GM23338 (cell line): ENCODE measurements around the gene RPL15. TPM values are rescaled to one million over a fixed set of nuclear protein-coding genes. Genes with fewer than 3 reads are reported as not detected.

Experiments used
- ATAC-seq: fragments of 200-7000 bp; cut with Tn5 transposase; 3 replicates; pipeline ENCODE4 v1.9.1; 2020
- DNase-seq: peaks from one replicate; pipeline ENCODE4 v3.0.0-alpha.2; 2015; ENCODE audit warnings: low spot score
- H2AFZ ChIP-seq: fragments of 200-600 bp; sonication (generic); 2 replicates; pipeline ENCODE4 v1.8.0; 2016; ENCODE audit warnings: antibody characterized with exemption, mild to moderate bottlenecking, moderate library complexity
- H3F3A ChIP-seq: fragments of 200-600 bp; sonication (generic); replicated peaks from 2 replicates; pipeline ENCODE4 v1.8.0; 2017; ENCODE audit warnings: antibody characterized with exemption, mixed run types, low read depth
- H3K27ac ChIP-seq: fragments of 200-600 bp; sonication (generic); 2 replicates; pipeline ENCODE4 v1.6.1; 2016; ENCODE audit warnings: low read depth
- H3K27me3 ChIP-seq: fragments of 200-600 bp; sonication (generic); 2 replicates; pipeline ENCODE4 v1.8.0; 2016; ENCODE audit warnings: mild to moderate bottlenecking, mixed run types, moderate library complexity; ENCODE audit not compliant: insufficient read depth
- H3K36me3 ChIP-seq: fragments of 200-600 bp; sonication (generic); 2 replicates; pipeline ENCODE4 v1.8.0; 2016; ENCODE audit warnings: mild to moderate bottlenecking; ENCODE audit not compliant: insufficient read depth
- H3K4me1 ChIP-seq: fragments of 200-600 bp; sonication (generic); 2 replicates; pipeline ENCODE4 v1.8.0; 2016; ENCODE audit warnings: mild to moderate bottlenecking, moderate library complexity; ENCODE audit not compliant: insufficient read depth
- H3K4me2 ChIP-seq: fragments of 200-600 bp; sonication (generic); 2 replicates; pipeline ENCODE4 v1.7.1; 2017; ENCODE audit warnings: mixed run types
- H3K4me3 ChIP-seq: fragments of 200-600 bp; sonication (generic); 2 replicates; pipeline ENCODE4 v1.6.1; 2016; ENCODE audit warnings: mixed run types
- H3K79me2 ChIP-seq: fragments of 200-600 bp; sonication (generic); replicated peaks from 2 replicates; pipeline ENCODE4 v1.8.0; 2017; ENCODE audit warnings: mild to moderate bottlenecking; ENCODE audit not compliant: insufficient read depth
- H3K9me2 ChIP-seq: fragments of 200-600 bp; sonication (generic); 2 replicates; pipeline ENCODE4 v1.8.0; 2017; ENCODE audit not compliant: insufficient read depth
- H4K20me1 ChIP-seq: fragments of 200-600 bp; sonication (generic); replicated peaks from 2 replicates; pipeline ENCODE4 v1.8.0; 2017; ENCODE audit warnings: mild to moderate bottlenecking; ENCODE audit not compliant: insufficient read depth
- H3K27ac Mint-ChIP-seq: 2 replicates; pipeline ENCODE4 v1.8.0; 2020; ENCODE audit warnings: inconsistent platforms, mild to moderate bottlenecking, moderate library complexity, mixed read lengths
- H3K27me3 Mint-ChIP-seq: 3 replicates; pipeline ENCODE4 v1.8.0; 2022; ENCODE audit warnings: low read depth, mild to moderate bottlenecking, moderate library complexity, mixed read lengths, inconsistent platforms; ENCODE audit not compliant: insufficient read depth, poor library complexity
- H3K36me3 Mint-ChIP-seq: 3 replicates; pipeline ENCODE4 v1.8.0; 2021; ENCODE audit warnings: low read depth, mild to moderate bottlenecking, inconsistent platforms, moderate library complexity, mixed read lengths
- H3K4me1 Mint-ChIP-seq: 3 replicates; pipeline ENCODE4 v1.8.0; 2020; ENCODE audit warnings: mild to moderate bottlenecking, inconsistent platforms, mixed read lengths
- H3K4me3 Mint-ChIP-seq: 3 replicates; pipeline ENCODE4 v1.8.0; 2021; ENCODE audit warnings: moderate library complexity, mild to moderate bottlenecking, inconsistent platforms, mixed read lengths
- H3K9me3 Mint-ChIP-seq: 3 replicates; pipeline ENCODE4 v1.8.0; 2020; ENCODE audit warnings: moderate library complexity, mild to moderate bottlenecking, inconsistent platforms, mixed read lengths
- EZH2 ChIP-seq: fragments of 200-600 bp; sonication (generic); IDR thresholded peaks from one replicate; pipeline ENCODE4 v1.8.0; 2017; ENCODE audit warnings: antibody characterized with exemption, mild to moderate bottlenecking, low read depth; ENCODE audit not compliant: unreplicated experiment
- EZH2phosphoT487 ChIP-seq: fragments of 200-600 bp; sonication (generic); IDR thresholded peaks from one replicate; pipeline ENCODE4 v1.8.1; 2018; ENCODE audit warnings: antibody characterized with exemption; ENCODE audit not compliant: unreplicated experiment
- JUNB ChIP-seq: IDR thresholded peaks from one replicate; pipeline ENCODE4 v1.6.1; 2016; ENCODE audit warnings: antibody characterized with exemption; ENCODE audit not compliant: unreplicated experiment
- NANOG ChIP-seq: IDR thresholded peaks from 2 replicates; pipeline ENCODE4 v1.6.1; 2016; ENCODE audit warnings: antibody characterized with exemption, borderline replicate concordance
- STAT1 ChIP-seq: IDR thresholded peaks from one replicate; pipeline ENCODE4 v1.6.1; 2016; ENCODE audit warnings: antibody characterized with exemption; ENCODE audit not compliant: unreplicated experiment
- ZNF331 ChIP-seq: fragments of 250-450 bp; sonication (Bioruptor Pico); IDR thresholded peaks from 2 replicates; pipeline ENCODE4 v1.5.0; 2020; ENCODE audit warnings: low read depth, mild to moderate bottlenecking, moderate library complexity
- polyA plus RNA-seq: library from polyadenylated mRNA; unstranded; fragments of >200 nt; fragmentation: Nextera tagmentation; extraction: Ambion mirVana; gene quantifications from 2 replicates; pipeline ENCODE4 v1.2.1, GENCODE V29; 2016
- total RNA-seq: library from RNA; depleted of rRNA; stranded (reverse); fragments of >200 nt; shearing (Covaris generic); gene quantifications from 2 replicates; pipeline ENCODE4 v1.2.3, GENCODE V29; 2014
- TF ChIP-seq, protein P1 (sequence below), 2 experiments: fragments of 200-600 bp in 1 of 2; sonication (generic) in 1 of 2; conservative IDR thresholded peaks; 2 replicates each; pipeline versions ENCODE4 v1.5.1 to v1.6.1; 2016 to 2017; ENCODE audit warnings: antibody characterized with exemption in 2 of 2, low read depth in 2 of 2, mild to moderate bottlenecking in 2 of 2, moderate library complexity in 1 of 2

The RPL15 gene
- total and polyA plus RNA-seq, 2 experiments from 2014 or later = 2,868 to 3,117 TPM

DNA sequence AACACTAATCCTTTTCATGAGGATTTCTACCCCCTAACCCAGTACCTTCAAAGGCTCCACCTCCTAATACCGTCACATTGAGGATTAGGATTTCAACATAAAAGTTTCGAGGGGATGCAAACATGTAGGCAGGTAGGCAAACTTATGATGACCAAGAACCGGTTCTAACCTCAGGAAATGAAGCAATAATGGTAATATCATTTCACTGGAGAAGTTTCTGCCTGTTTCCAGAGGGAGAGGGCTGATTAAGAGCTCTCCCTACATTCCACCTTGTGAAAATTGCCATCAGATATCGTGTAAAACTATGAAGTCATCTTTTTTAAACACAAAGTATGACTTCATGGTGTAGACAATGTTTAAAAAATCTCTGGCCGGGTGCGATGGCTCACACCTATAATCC lies 31.7 kb upstream of the RPL15 start:
- H4K20me1 ChIP-seq = peaks cover 11% of the 10 kb centered on the region
- H3K4me3 Mint-ChIP-seq = no peak overlapping the region
- H3K4me2 ChIP-seq = no peak overlapping the region
- H3K79me2 ChIP-seq = peaks cover 52% of the 10 kb centered on the region
- peaks cover 4% of the 10 kb centered on the region; the same call in 1 of the 3 replicates for H3K9me3 Mint-ChIP-seq
- H3F3A ChIP-seq = no peaks in the 10 kb centered on the region
- no peak overlapping the region for H3K27ac ChIP-seq
- H3K4me3 ChIP-seq = no peak overlapping the region
- TF ChIP-seq ZNF331 (CRISPR knock-in tag) (no peak), EZH2 (no peak), STAT1 (no peak), JUNB (no peak), EZH2phosphoT487 (no peak)
- no peaks in the 10 kb centered on the region for H3K27me3 ChIP-seq
- DNase-seq = no peak
- H3K36me3 ChIP-seq = no peaks in the 10 kb centered on the region
- no peaks in the 10 kb centered on the region for H3K9me2 ChIP-seq
- H3K4me1 ChIP-seq = no peaks in the 10 kb centered on the region
- no peak overlapping the region for H3K27ac Mint-ChIP-seq
- peaks cover 3% of the 10 kb centered on the region for H3K27me3 Mint-ChIP-seq
- no peak overlapping the region for H2AFZ ChIP-seq
- H3K36me3 Mint-ChIP-seq = peaks cover 35% of the 10 kb centered on the region
- ATAC-seq = no peak
- peaks cover 7% of the 10 kb centered on the region; the same call in 2 of the 3 replicates for H3K4me1 Mint-ChIP-seq

- no peak overlapping the region for H2AFZ ChIP-seq
- H3K27ac ChIP-seq = 0 out of 2 replicates have a peak overlapping the region, but pooled peaks have one; percentile 33
- Mint-ChIP-seq H3K36me3 (peaks cover 29% of the 10 kb centered on the region), H3K4me1 (peaks cover 7% of the 10 kb centered on the region; the same call in 2 of the 3 replicates), H3K9me3 (peaks cover 4% of the 10 kb centered on the region; the same call in 1 of the 3 replicates), H3K27me3 (peaks cover 3% of the 10 kb centered on the region), H3K4me3 (no peak overlapping the region), H3K27ac (peak overlapping the region; percentile 49)
- no peaks in the 10 kb centered on the region for H3K27me3 ChIP-seq
- H3F3A ChIP-seq = no peaks in the 10 kb centered on the region
- no peak overlapping the region for H3K4me2 ChIP-seq
- H3K9me2 ChIP-seq = no peaks in the 10 kb centered on the region
- DNase-seq = no peak
- H3K79me2 ChIP-seq = peaks cover 41% of the 10 kb centered on the region
- peaks cover 11% of the 10 kb centered on the region for H4K20me1 ChIP-seq
- no peak for ATAC-seq
- H3K4me1 ChIP-seq = no peaks in the 10 kb centered on the region
- H3K4me3 ChIP-seq = no peak overlapping the region
- no peaks in the 10 kb centered on the region for H3K36me3 ChIP-seq
- TF ChIP-seq EZH2phosphoT487 = no peak
- no peak for TF ChIP-seq ZNF331 (CRISPR knock-in tag)
- no peak for TF ChIP-seq EZH2
- no peak for TF ChIP-seq NANOG
Measured at GRCh38 chr3:23886311-23886710, 30.6 kb upstream of the RPL15 start.

DNA sequence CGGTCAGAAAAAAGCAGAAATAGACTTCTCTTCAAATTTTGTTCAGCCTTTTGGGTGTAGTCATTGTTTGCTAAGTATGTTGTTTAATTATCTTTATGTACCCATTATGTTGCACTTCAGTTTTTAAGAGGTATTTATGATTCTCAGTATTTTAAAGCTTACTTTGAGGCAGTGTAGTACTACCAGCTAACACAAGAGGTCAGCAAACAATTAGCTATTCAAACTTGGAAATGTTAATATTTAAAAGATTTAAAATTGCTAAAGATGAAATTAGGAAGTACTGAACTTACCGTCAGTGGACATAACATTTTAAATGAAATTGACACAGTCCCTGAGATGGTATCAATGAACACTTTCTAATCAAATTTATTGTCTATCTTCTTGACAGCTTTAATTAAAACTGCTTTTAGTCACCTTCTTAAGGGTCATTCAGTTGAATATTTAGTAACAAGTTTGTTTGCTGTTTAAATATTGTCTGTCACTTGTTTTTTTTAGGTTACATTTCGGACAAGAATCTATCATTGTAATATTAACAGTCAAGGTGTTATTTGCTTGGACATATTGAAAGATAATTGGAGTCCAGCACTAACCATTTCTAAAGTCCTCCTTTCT lies 28.2 kb upstream of the RPL15 start:
- peak overlapping the region; percentile 6; the same call in 1 of the 2 replicates for H3K27ac ChIP-seq
- no peak for ATAC-seq
- DNase-seq = peak; percentile 42
- peaks cover 16% of the 10 kb centered on the region for H4K20me1 ChIP-seq
- H3K4me3 Mint-ChIP-seq = no peak overlapping the region
- no peak overlapping the region for H3K4me3 ChIP-seq
- no peak overlapping the region for H3K27ac Mint-ChIP-seq
- H3K4me1 ChIP-seq = peaks cover 16% of the 10 kb centered on the region
- no peaks in the 10 kb centered on the region for H3K36me3 ChIP-seq
- no peak for TF ChIP-seq EZH2phosphoT487
- TF ChIP-seq, protein P1, sequence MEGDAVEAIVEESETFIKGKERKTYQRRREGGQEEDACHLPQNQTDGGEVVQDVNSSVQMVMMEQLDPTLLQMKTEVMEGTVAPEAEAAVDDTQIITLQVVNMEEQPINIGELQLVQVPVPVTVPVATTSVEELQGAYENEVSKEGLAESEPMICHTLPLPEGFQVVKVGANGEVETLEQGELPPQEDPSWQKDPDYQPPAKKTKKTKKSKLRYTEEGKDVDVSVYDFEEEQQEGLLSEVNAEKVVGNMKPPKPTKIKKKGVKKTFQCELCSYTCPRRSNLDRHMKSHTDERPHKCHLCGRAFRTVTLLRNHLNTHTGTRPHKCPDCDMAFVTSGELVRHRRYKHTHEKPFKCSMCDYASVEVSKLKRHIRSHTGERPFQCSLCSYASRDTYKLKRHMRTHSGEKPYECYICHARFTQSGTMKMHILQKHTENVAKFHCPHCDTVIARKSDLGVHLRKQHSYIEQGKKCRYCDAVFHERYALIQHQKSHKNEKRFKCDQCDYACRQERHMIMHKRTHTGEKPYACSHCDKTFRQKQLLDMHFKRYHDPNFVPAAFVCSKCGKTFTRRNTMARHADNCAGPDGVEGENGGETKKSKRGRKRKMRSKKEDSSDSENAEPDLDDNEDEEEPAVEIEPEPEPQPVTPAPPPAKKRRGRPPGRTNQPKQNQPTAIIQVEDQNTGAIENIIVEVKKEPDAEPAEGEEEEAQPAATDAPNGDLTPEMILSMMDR (conservative IDR thresholded peaks at IDR 0.05; ENCODE audit: low read depth in 2 of 2) = peak in 1 of 2 experiments; percentile 87
- no peaks in the 10 kb centered on the region for H3K9me2 ChIP-seq
- H2AFZ ChIP-seq = no peak overlapping the region
- H3K79me2 ChIP-seq = peaks cover 29% of the 10 kb centered on the region; the same call in 1 of the 2 replicates
- peaks cover 3% of the 10 kb centered on the region for H3K27me3 Mint-ChIP-seq
- H3K27me3 ChIP-seq = no peaks in the 10 kb centered on the region
- H3K4me2 ChIP-seq = no peak overlapping the region
- H3F3A ChIP-seq = no peaks in the 10 kb centered on the region
- peaks cover 21% of the 10 kb centered on the region; the same call in 2 of the 3 replicates for H3K36me3 Mint-ChIP-seq
- H3K9me3 Mint-ChIP-seq = no peaks in the 10 kb centered on the region
- H3K4me1 Mint-ChIP-seq = peaks cover 26% of the 10 kb centered on the region; the same call in 2 of the 3 replicates
